WTC11 (cell line): ENCODE data around the gene TGM1. TPM values are rescaled to one million over a fixed set of nuclear protein-coding genes. Genes with fewer than 3 reads are reported as not detected.

ENCODE experiments used
- ATAC-seq: fragments of 200-7000 bp; cut with Tn5 transposase; 2 replicates; pipeline ENCODE4 v1.10.0; 2021; ENCODE audit warnings: mild to moderate bottlenecking, moderate library complexity
- CTCF ChIA-PET: fragments of 300-600 bp; sonication (Branson Sonifier 250); formaldehyde crosslinking; loops from one replicate; lab custom pipeline; 2021; ENCODE audit warnings: antibody characterized with exemption; lab: Charles Lee
- POLR2A ChIA-PET: fragments of 350-600 bp; sonication (Branson Sonifier 250); formaldehyde crosslinking; loops from one replicate; lab custom pipeline; 2021; ENCODE audit warnings: antibody characterized with exemption; lab: Charles Lee
- DNase-seq: peaks from one replicate; pipeline ENCODE4 v3.0.0; 2021; ENCODE audit warnings: low spot score
- H3K27ac Mint-ChIP-seq: 2 replicates; pipeline ENCODE4 v1.8.0; 2021; ENCODE audit warnings: mixed read lengths
- H3K27me3 Mint-ChIP-seq: 2 replicates; pipeline ENCODE4 v1.8.0; 2021; ENCODE audit warnings: low read depth, mild to moderate bottlenecking, moderate library complexity, mixed read lengths
- H3K36me3 Mint-ChIP-seq: 2 replicates; pipeline ENCODE4 v1.8.0; 2021; ENCODE audit warnings: mixed read lengths
- H3K4me1 Mint-ChIP-seq: 2 replicates; pipeline ENCODE4 v1.8.0; 2022; ENCODE audit warnings: mixed read lengths
- H3K4me3 Mint-ChIP-seq: 2 replicates; pipeline ENCODE4 v1.8.0; 2021; ENCODE audit warnings: mild to moderate bottlenecking, moderate library complexity, mixed read lengths
- H3K9me3 Mint-ChIP-seq: 2 replicates; pipeline ENCODE4 v1.8.0; 2021; ENCODE audit warnings: mixed read lengths
- ATF6 ChIP-seq: sonication (generic); formaldehyde crosslinking; IDR thresholded peaks from 2 replicates; pipeline ENCODE4 v1.8.1; 2023; ENCODE audit warnings: mild to moderate bottlenecking, missing genetic modification reagents
- CREM ChIP-seq: sonication (generic); formaldehyde crosslinking; IDR thresholded peaks from 2 replicates; pipeline ENCODE4 v1.8.1; 2022; ENCODE audit warnings: mild to moderate bottlenecking, missing genetic modification reagents, moderate library complexity
- E2F4 ChIP-seq: sonication (generic); formaldehyde crosslinking; IDR thresholded peaks from 2 replicates; pipeline ENCODE4 v1.8.1; 2022; ENCODE audit warnings: low read depth, mild to moderate bottlenecking, moderate library complexity, missing genetic modification reagents, borderline replicate concordance
- ELF4 ChIP-seq: sonication (generic); formaldehyde crosslinking; IDR thresholded peaks from 2 replicates; pipeline ENCODE4 v1.8.1; 2022; ENCODE audit warnings: low read depth, mild to moderate bottlenecking, moderate library complexity, missing genetic modification reagents
- GABPB1 ChIP-seq: sonication (generic); formaldehyde crosslinking; IDR thresholded peaks from 2 replicates; pipeline ENCODE4 v1.8.1; 2023; ENCODE audit warnings: mild to moderate bottlenecking, missing genetic modification reagents
- GTF2I ChIP-seq: fragments of 250-450 bp; sonication (Bioruptor Pico); conservative IDR thresholded peaks from 2 replicates; pipeline ENCODE4 v1.4.0; 2021; ENCODE audit warnings: mild to moderate bottlenecking
- HMGA2 ChIP-seq: fragments of 250-450 bp; sonication (Bioruptor Pico); IDR thresholded peaks from 2 replicates; pipeline ENCODE4 v1.4.0; 2021; ENCODE audit warnings: mild to moderate bottlenecking, moderate library complexity
- MYBL2 ChIP-seq: sonication (generic); formaldehyde crosslinking; IDR thresholded peaks from 2 replicates; pipeline ENCODE4 v1.8.1; 2023; ENCODE audit warnings: mild to moderate bottlenecking, moderate library complexity, missing genetic modification reagents
- OVOL2 ChIP-seq: fragments of 250-450 bp; sonication (Bioruptor Pico); IDR thresholded peaks from 2 replicates; pipeline ENCODE4 v1.9.0; 2021; ENCODE audit warnings: mild to moderate bottlenecking, borderline replicate concordance
- PRDM15 ChIP-seq: sonication (generic); formaldehyde crosslinking; IDR thresholded peaks from 2 replicates; pipeline ENCODE4 v1.8.0; 2022; ENCODE audit warnings: missing genetic modification reagents
- PRRX2 ChIP-seq: fragments of 250-450 bp; sonication (Bioruptor Pico); IDR thresholded peaks from 2 replicates; pipeline ENCODE4 v1.8.0; 2021; ENCODE audit warnings: mild to moderate bottlenecking
- RELA ChIP-seq: sonication (generic); formaldehyde crosslinking; IDR thresholded peaks from 2 replicates; pipeline ENCODE4 v1.8.1; 2022; ENCODE audit warnings: missing genetic modification reagents, mild to moderate bottlenecking, borderline replicate concordance
- ZBTB21 ChIP-seq: sonication (generic); formaldehyde crosslinking; IDR thresholded peaks from 2 replicates; pipeline ENCODE4 v1.8.1; 2023; ENCODE audit warnings: mild to moderate bottlenecking, missing genetic modification reagents, borderline replicate concordance
- ZNF423 ChIP-seq: fragments of 250-450 bp; sonication (Bioruptor Pico); IDR thresholded peaks from 2 replicates; pipeline ENCODE4 v2.1.2; 2022; ENCODE audit warnings: mild to moderate bottlenecking, moderate library complexity
- ZNF671 ChIP-seq: fragments of 250-450 bp; sonication (Bioruptor Pico); IDR thresholded peaks from 2 replicates; pipeline ENCODE4 v1.8.0; 2021; ENCODE audit warnings: mild to moderate bottlenecking
- total RNA-seq: library from RNA; stranded (reverse); gene quantifications from 3 replicates; pipeline ENCODE4 v1.2.3, GENCODE V29; 2021
- TF ChIP-seq, protein P1 (sequence below): sonication (generic); formaldehyde crosslinking; IDR thresholded peaks from 2 replicates; pipeline ENCODE4 v1.8.1; 2022; ENCODE audit warnings: missing genetic modification reagents, borderline replicate concordance
- TF ChIP-seq, protein P2 (sequence below): fragments of 250-450 bp; sonication (Bioruptor Pico); IDR thresholded peaks from 2 replicates; pipeline ENCODE4 v2.1.2; 2022; ENCODE audit warnings: mild to moderate bottlenecking, moderate library complexity

The TGM1 gene
- total RNA-seq, 1 experiment from 2014 or later, result 5.2 TPM

- H3K9me3 Mint-ChIP-seq, result no peaks in the 10 kb centered on the region
- POLR2A ChIA-PET, result interaction anchor here (0.7 kb wide), 1 partner anchor 36 kb away, joined by 3 read pairs; no protein-coding TSS in a partner anchor
- peaks cover 15% of the 10 kb centered on the region for H3K4me1 Mint-ChIP-seq
- DNase-seq, result no peak
- ATAC-seq, result no peak
- H3K27me3 Mint-ChIP-seq, result peaks cover 51% of the 10 kb centered on the region
- peak overlapping the region; percentile 47; the same call in 1 of the 2 replicates for H3K4me3 Mint-ChIP-seq
- peaks cover 5% of the 10 kb centered on the region for H3K36me3 Mint-ChIP-seq
- no peak overlapping the region for H3K27ac Mint-ChIP-seq
- CTCF ChIA-PET, result interaction anchor here (1.0 to 6.8 kb wide), 9 partner anchors 12 to 197 kb away, joined by 3 to 97 read pairs (median 18); partner anchors contain the start of genes ADCY4, DCAF11, DHRS1 and NOP9
- no peak for TF ChIP-seq PRDM15
- TF ChIP-seq ZBTB21 (CRISPR knock-in tag), result no peak
- TF ChIP-seq RELA (CRISPR knock-in tag), result no peak
- no peak for TF ChIP-seq ATF6
- no peak for TF ChIP-seq ZNF671 (CRISPR knock-in tag)
- no peak for TF ChIP-seq OVOL2 (CRISPR knock-in tag)
- no peak for TF ChIP-seq PRRX2 (CRISPR knock-in tag)
- TF ChIP-seq GTF2I (CRISPR knock-in tag), result no peak
- no peak for TF ChIP-seq MYBL2
- TF ChIP-seq GABPB1, result no peak
- no peak for TF ChIP-seq ZNF423
- TF ChIP-seq, protein P1, sequence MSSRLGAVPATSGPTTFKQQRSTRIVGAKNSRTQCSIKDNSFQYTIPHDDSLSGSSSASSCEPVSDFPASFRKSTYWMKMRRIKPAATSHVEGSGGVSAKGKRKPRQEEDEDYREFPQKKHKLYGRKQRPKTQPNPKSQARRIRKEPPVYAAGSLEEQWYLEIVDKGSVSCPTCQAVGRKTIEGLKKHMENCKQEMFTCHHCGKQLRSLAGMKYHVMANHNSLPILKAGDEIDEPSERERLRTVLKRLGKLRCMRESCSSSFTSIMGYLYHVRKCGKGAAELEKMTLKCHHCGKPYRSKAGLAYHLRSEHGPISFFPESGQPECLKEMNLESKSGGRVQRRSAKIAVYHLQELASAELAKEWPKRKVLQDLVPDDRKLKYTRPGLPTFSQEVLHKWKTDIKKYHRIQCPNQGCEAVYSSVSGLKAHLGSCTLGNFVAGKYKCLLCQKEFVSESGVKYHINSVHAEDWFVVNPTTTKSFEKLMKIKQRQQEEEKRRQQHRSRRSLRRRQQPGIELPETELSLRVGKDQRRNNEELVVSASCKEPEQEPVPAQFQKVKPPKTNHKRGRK (CRISPR knock-in tag), result no peak
- TF ChIP-seq E2F4, result no peak
- TF ChIP-seq, protein P2, sequence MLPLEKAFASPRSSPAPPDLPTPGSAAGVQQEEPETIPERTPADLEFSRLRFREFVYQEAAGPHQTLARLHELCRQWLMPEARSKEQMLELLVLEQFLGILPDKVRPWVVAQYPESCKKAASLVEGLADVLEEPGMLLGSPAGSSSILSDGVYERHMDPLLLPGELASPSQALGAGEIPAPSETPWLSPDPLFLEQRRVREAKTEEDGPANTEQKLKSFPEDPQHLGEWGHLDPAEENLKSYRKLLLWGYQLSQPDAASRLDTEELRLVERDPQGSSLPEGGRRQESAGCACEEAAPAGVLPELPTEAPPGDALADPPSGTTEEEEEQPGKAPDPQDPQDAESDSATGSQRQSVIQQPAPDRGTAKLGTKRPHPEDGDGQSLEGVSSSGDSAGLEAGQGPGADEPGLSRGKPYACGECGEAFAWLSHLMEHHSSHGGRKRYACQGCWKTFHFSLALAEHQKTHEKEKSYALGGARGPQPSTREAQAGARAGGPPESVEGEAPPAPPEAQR (CRISPR knock-in tag), result no peak
- TF ChIP-seq HMGA2, result no peak
- no peak for TF ChIP-seq CREM
- TF ChIP-seq ELF4 (CRISPR knock-in tag), result no peak
These were observed 49.0 kb upstream of the TGM1 start for GRCh38 chr14:24311837-24312615.
